ENCODE results near the gene BTBD16. TPM values are rescaled to one million over a fixed set of nuclear protein-coding genes. Genes with fewer than 3 reads are reported as not detected.

The BTBD16 gene
- total RNA-seq, 1 experiment from 2014 or later: not detected

- Histone ChIP-seq H3K27me3 (ENCODE audit: insufficient read depth, low read length) (no peaks in the 10 kb centered on the region), H2AK5ac (ENCODE audit: insufficient read length, low read length) (no peak overlapping the region), H2BK20ac (ENCODE audit: low read depth, low read length, poor library complexity, severe bottlenecking) (no peak overlapping the region), H3K79me1 (ENCODE audit: insufficient read depth, low read depth, low read length, poor library complexity, severe bottlenecking) (no peaks in the 10 kb centered on the region), H3K27ac (ENCODE audit: insufficient read length, low read depth, low read length) (no peak overlapping the region), H3K79me2 (ENCODE audit: insufficient read depth, low read length) (no peaks in the 10 kb centered on the region), H3K4me1 (ENCODE audit: insufficient read depth, low read length) (no peaks in the 10 kb centered on the region), H2BK5ac (ENCODE audit: insufficient read length, low read length) (no peak overlapping the region), H2BK15ac (ENCODE audit: low read depth, low read length) (no peak overlapping the region), H3K9me3 (ENCODE audit: control insufficient read depth, low read depth, low read length) (no peaks in the 10 kb centered on the region), H3K9ac (ENCODE audit: extremely low read depth, insufficient read length, low read length) (no peak overlapping the region), H2BK120ac (ENCODE audit: low read depth, low read length, poor library complexity, severe bottlenecking) (no peak overlapping the region), H3K4ac (ENCODE audit: low read depth, low read length) (no peak overlapping the region), H2BK12ac (ENCODE audit: insufficient read length, low read depth, low read length) (no peak overlapping the region), H3K56ac (ENCODE audit: insufficient read length, low read depth, low read length) (no peak overlapping the region), H3K18ac (ENCODE audit: insufficient read length, low read depth, low read length) (no peak overlapping the region), H3K23ac (ENCODE audit: insufficient read length, low read depth, low read length) (no peak overlapping the region), H4K91ac (ENCODE audit: insufficient read length, low read depth, low read length) (no peak overlapping the region), H4K20me1 (ENCODE audit: control insufficient read depth, insufficient read depth, insufficient read length) (no peaks in the 10 kb centered on the region), H2AFZ (ENCODE audit: low read length) (no peak overlapping the region), H3K14ac (ENCODE audit: insufficient read depth, low read length) (no peak overlapping the region), H3K4me2 (ENCODE audit: insufficient read depth, insufficient read length, low read length) (no peak overlapping the region), H4K8ac (replicated peaks; ENCODE audit: insufficient read length, low read depth, low read length) (no peak overlapping the region), H3K23me2 (ENCODE audit: insufficient read length, low read depth, low read length, poor library complexity, severe bottlenecking) (no peaks in the 10 kb centered on the region), H3T11ph (ENCODE audit: low read length) (no peak overlapping the region), H4K5ac (ENCODE audit: insufficient read length, low read depth, low read length) (no peak overlapping the region)
- Mint-ChIP-seq H3K4me3 (no peak overlapping the region), H3K36me3 (ENCODE audit: insufficient read depth in 1 of 3, low read depth in 3 of 3) (peaks cover 43 to 85% (median 71%) of the 10 kb centered on the region in 3 experiments), H3K9me3 (no peaks in the 10 kb centered on the region), H3K4me1 (no peaks in the 10 kb centered on the region), H3K27ac (no peak overlapping the region), H3K27me3 (ENCODE audit: low read depth) (no peaks in the 10 kb centered on the region)
- no peak for TF ChIP-seq CTCF (conservative IDR thresholded peaks at IDR 0.05)
- no CpG with 5 or more reads among the region's 4 CpGs for WGBS (ENCODE audit: extremely low coverage, insufficient read length, low lambda C conversion rate)
- DNase-seq: no peak
These were observed 43.3 kb upstream of the BTBD16 start for GRCh38 chr10:122227754-122228153.
